H1 (cell line): ENCODE data around the gene TOP1. TPM values are rescaled to one million over a fixed set of nuclear protein-coding genes. Genes with fewer than 3 reads are reported as not detected.

Source experiments
- CTCF ChIA-PET: fragments of 300-600 bp; sonication (Branson Sonifier 250); formaldehyde crosslinking; loops from one replicate; lab custom pipeline; 2021; ENCODE audit not compliant: partially characterized antibody; lab: Charles Lee
- POLR2A ChIA-PET: fragments of 300-600 bp; sonication (Branson Sonifier 250); formaldehyde crosslinking; loops from one replicate; lab custom pipeline; 2021; ENCODE audit warnings: inconsistent platforms; ENCODE audit not compliant: partially characterized antibody; lab: Charles Lee
- DNase-seq, 2 experiments: peaks; one replicate each; pipeline versions ENCODE4 v3.0.0 to v3.0.0-alpha.2; 2010 to 2022; ENCODE audit warnings: low spot score in 2 of 2, low read depth in 1 of 2, mixed read lengths in 1 of 2
- FAIRE-seq: peaks from 2 replicates; lab custom pipeline; 2011; peaks lifted over from hg19 to GRCh38; lab: Jason Lieb, UNC
- H2AFZ ChIP-seq: 2 replicates; pipeline ENCODE4 v1.8.1; 2012; ENCODE audit warnings: low read length, inconsistent platforms
- H2AK5ac ChIP-seq: 2 replicates; pipeline ENCODE4 v1.6.1; 2013; ENCODE audit warnings: low read depth, low read length
- H2BK120ac ChIP-seq: replicated peaks from 2 replicates; pipeline ENCODE3; 2013; ENCODE audit warnings: low read depth, low read length, inconsistent platforms
- H2BK12ac ChIP-seq: 2 replicates; pipeline ENCODE4 v1.6.1; 2013; ENCODE audit warnings: low read depth, low read length
- H2BK15ac ChIP-seq: 2 replicates; pipeline ENCODE4 v1.6.1; 2013; ENCODE audit warnings: low read length
- H2BK20ac ChIP-seq: 2 replicates; pipeline ENCODE4 v1.6.1; 2013; ENCODE audit warnings: low read length
- H2BK5ac ChIP-seq: 2 replicates; pipeline ENCODE4 v1.6.1; 2013; ENCODE audit warnings: low read depth, low read length
- H3K14ac ChIP-seq: 2 replicates; pipeline ENCODE4 v1.6.1; 2013; ENCODE audit warnings: inconsistent platforms; ENCODE audit not compliant: insufficient read length
- H3K18ac ChIP-seq: 2 replicates; pipeline ENCODE4 v1.6.1; 2013; ENCODE audit warnings: low read length; ENCODE audit errors: extremely low read depth
- H3K23ac ChIP-seq: 2 replicates; pipeline ENCODE4 v1.6.1; 2013; ENCODE audit warnings: inconsistent platforms; ENCODE audit not compliant: insufficient read length
- H3K23me2 ChIP-seq: 2 replicates; pipeline ENCODE4 v1.6.1; 2013; ENCODE audit warnings: low read depth, low read length
- H3K27ac ChIP-seq: 2 replicates; pipeline ENCODE4 v1.6.1; 2011; ENCODE audit warnings: low read depth, low read length, inconsistent platforms
- H3K27me3 ChIP-seq, 4 experiments: replicated peaks in 1 of 4; 1 replicate in 1 of 4; 2 replicates in 3 of 4; pipeline versions ENCODE4 v1.6.1 to v1.8.1; 2011 to 2013; ENCODE audit warnings: low read length in 3 of 4, mild to moderate bottlenecking in 3 of 4, inconsistent platforms in 2 of 4, mixed read lengths in 2 of 4, moderate library complexity in 1 of 4; ENCODE audit not compliant: control insufficient read depth in 3 of 4, insufficient read depth in 3 of 4; ENCODE audit errors: extremely low read depth in 1 of 4
- H3K36me3 ChIP-seq, 4 experiments: 2 replicates each; pipeline versions ENCODE4 v1.6.1 to v1.8.1; 2011 to 2013; ENCODE audit warnings: mild to moderate bottlenecking in 4 of 4, low read length in 3 of 4, moderate library complexity in 2 of 4, control low read depth in 1 of 4, inconsistent platforms in 1 of 4; ENCODE audit not compliant: insufficient read depth in 4 of 4, control insufficient read depth in 2 of 4
- H3K4ac ChIP-seq: replicated peaks from 2 replicates; pipeline ENCODE3; 2013; ENCODE audit warnings: low read length, low read depth, mixed read lengths, inconsistent platforms; ENCODE audit not compliant: insufficient read length
- H3K4me1 ChIP-seq, 4 experiments: replicated peaks in 1 of 4; 1 replicate in 1 of 4; 2 replicates in 3 of 4; pipeline versions ENCODE4 v1.6.1 to v1.8.1; 2011 to 2013; ENCODE audit warnings: low read length in 3 of 4, inconsistent platforms in 2 of 4, mixed read lengths in 1 of 4; ENCODE audit not compliant: insufficient read depth in 4 of 4, control insufficient read depth in 3 of 4
- H3K4me2 ChIP-seq, 2 experiments: 2 replicates each; pipeline versions ENCODE4 v1.6.1 to v1.8.1; 2011 to 2013; ENCODE audit warnings: low read depth in 2 of 2, low read length in 2 of 2, control low read depth in 1 of 2, inconsistent platforms in 1 of 2, mild to moderate bottlenecking in 1 of 2; ENCODE audit not compliant: insufficient read depth in 1 of 2
- H3K4me3 ChIP-seq, 4 experiments: fragments of 200-600, 300-600 bp in 1 of 4; sonication (generic), shearing (Covaris generic), sonication (Bioruptor Twin) in 1 of 4; 2 replicates each; pipeline versions ENCODE4 v1.5.1 to v1.8.1; 2011 to 2016; ENCODE audit warnings: low read length in 4 of 4, low read depth in 3 of 4, control low read depth in 2 of 4, inconsistent platforms in 2 of 4, mild to moderate bottlenecking in 2 of 4, mixed read lengths in 1 of 4, moderate library complexity in 1 of 4; ENCODE audit not compliant: insufficient read depth in 2 of 4; ENCODE audit errors: extremely low read depth in 1 of 4
- H3K56ac ChIP-seq: replicated peaks from 2 replicates; pipeline ENCODE3; 2013; ENCODE audit warnings: low read depth, mild to moderate bottlenecking, mixed read lengths, low read length, inconsistent platforms; ENCODE audit not compliant: insufficient read length
- H3K79me1 ChIP-seq: 2 replicates; pipeline ENCODE4 v1.6.1; 2013; ENCODE audit warnings: low read depth, low read length, control low read depth
- H3K79me2 ChIP-seq, 2 experiments: 2 replicates each; pipeline versions ENCODE4 v1.6.1 to v1.8.1; 2012 to 2013; ENCODE audit warnings: low read length in 2 of 2, mild to moderate bottlenecking in 2 of 2, inconsistent platforms in 1 of 2; ENCODE audit not compliant: insufficient read depth in 2 of 2, control insufficient read depth in 1 of 2
- H3K9ac ChIP-seq, 4 experiments: replicated peaks in 1 of 4; 1 replicate in 1 of 4; 2 replicates in 3 of 4; pipeline versions ENCODE4 v1.6.1 to v1.8.1; 2011 to 2013; ENCODE audit warnings: low read depth in 3 of 4, low read length in 3 of 4, control low read depth in 2 of 4, mild to moderate bottlenecking in 2 of 4, moderate library complexity in 2 of 4, inconsistent platforms in 1 of 4; ENCODE audit errors: extremely low read depth in 1 of 4
- H3K9me3 ChIP-seq, 2 experiments: 2 replicates each; pipeline versions ENCODE4 v1.6.1 to v1.8.1; 2012 to 2013; ENCODE audit warnings: mild to moderate bottlenecking in 2 of 2, moderate library complexity in 2 of 2, control low read depth in 1 of 2, inconsistent platforms in 1 of 2, low read depth in 1 of 2, low read length in 1 of 2, mixed read lengths in 1 of 2; ENCODE audit not compliant: insufficient read depth in 2 of 2
- H4K20me1 ChIP-seq, 2 experiments: replicated peaks in 1 of 2; 2 replicates each; pipeline versions ENCODE3 to v1.8.1; 2011 to 2013; ENCODE audit warnings: inconsistent platforms in 2 of 2, low read length in 2 of 2, mild to moderate bottlenecking in 1 of 2; ENCODE audit not compliant: insufficient read depth in 2 of 2, control insufficient read depth in 1 of 2
- H4K5ac ChIP-seq: 2 replicates; pipeline ENCODE4 v1.6.1; 2013; ENCODE audit warnings: low read length, low read depth, mixed read lengths, inconsistent platforms; ENCODE audit not compliant: insufficient read length
- H4K8ac ChIP-seq: 2 replicates; pipeline ENCODE4 v1.8.0; 2013; ENCODE audit warnings: mild to moderate bottlenecking, moderate library complexity, low read length, inconsistent platforms; ENCODE audit not compliant: insufficient read depth; ENCODE audit errors: extremely low read depth
- H4K91ac ChIP-seq: replicated peaks from 2 replicates; pipeline ENCODE3; 2013; ENCODE audit warnings: low read length, mixed read lengths, inconsistent platforms; ENCODE audit not compliant: insufficient read length
- ATF3 ChIP-seq: IDR thresholded peaks from 2 replicates; pipeline ENCODE4 v1.6.1; 2011; ENCODE audit warnings: low read depth, mild to moderate bottlenecking, low read length; ENCODE audit not compliant: insufficient read depth
- BCL11A ChIP-seq, 2 experiments: IDR thresholded peaks; one replicate each; pipeline ENCODE4 v1.6.1; 2011; ENCODE audit warnings: low read depth in 2 of 2, low read length in 2 of 2, mild to moderate bottlenecking in 2 of 2
- KDM1A ChIP-seq: fragments of 200-600, 300-600 bp; sonication (generic); IDR thresholded peaks from 2 replicates; pipeline ENCODE4 v1.7.1; 2016; ENCODE audit warnings: mild to moderate bottlenecking, low read length, borderline replicate concordance
- RFX5 ChIP-seq: IDR thresholded peaks from 2 replicates; pipeline ENCODE4 v1.6.1; 2011; ENCODE audit warnings: low read depth, low read length, improper control_type of control experiment, borderline replicate concordance
- SAP30 ChIP-seq: fragments of 300-600 bp; sonication (generic); IDR thresholded peaks from 2 replicates; pipeline ENCODE4 v1.7.1; 2012; ENCODE audit warnings: low read length, moderate library complexity, mild to moderate bottlenecking, inconsistent platforms; ENCODE audit not compliant: insufficient read depth, insufficient replicate concordance
- TCF12 ChIP-seq: IDR thresholded peaks from 2 replicates; pipeline ENCODE4 v1.6.1; 2011; ENCODE audit warnings: low read depth, mild to moderate bottlenecking, low read length
- WGBS, 2 experiments: shearing (Covaris generic) in 1 of 2; methylation state at CpG; one replicate each; pipeline versions ENCODE4 v1.1.6 to v1.1.7; 2013 to 2015; ENCODE audit warnings: low lambda C conversion rate in 2 of 2, mixed read lengths in 2 of 2, inconsistent platforms in 1 of 2, low coverage in 1 of 2, missing lambda C conversion rate in 1 of 2; ENCODE audit not compliant: insufficient replicate concordance in 2 of 2, insufficient coverage in 1 of 2, insufficient read length in 1 of 2; ENCODE audit errors: extremely low coverage in 1 of 2, missing lambda C conversion rate in 1 of 2; 5-methylcytosine and 5-hydroxymethylcytosine counted together
- polyA plus RNA-seq, 7 experiments: library from polyadenylated mRNA; depleted of rRNA in 3 of 7; stranded (reverse) in 5 of 7; unstranded in 2 of 7; fragments of >200 nt in 5 of 7; fragments of 200-250 nt in 2 of 7; gene quantifications; 1 replicate in 5 of 7; 2 replicates in 1 of 7; 4 replicates in 1 of 7; pipeline versions ENCODE4 v1.2.1 to v1.2.3, GENCODE V29; 2011 to 2013; ENCODE audit warnings: missing spikeins in 2 of 7, mixed read lengths in 2 of 7
- total RNA-seq: library from RNA; stranded (reverse); fragmentation: NEBNext Ultra II Directional; extraction: Animal tissue kit (Norgen Biotek cat#: 25700); gene quantifications from 2 replicates; pipeline ENCODE4 v1.2.1, GENCODE V29; 2021

Gene TOP1
- total and polyA plus RNA-seq, 2 of the 8 experiments (the other 6 are each of a cell fraction or from before 2014, with no cell fraction given), result 7.4 to 108 TPM

DNA sequence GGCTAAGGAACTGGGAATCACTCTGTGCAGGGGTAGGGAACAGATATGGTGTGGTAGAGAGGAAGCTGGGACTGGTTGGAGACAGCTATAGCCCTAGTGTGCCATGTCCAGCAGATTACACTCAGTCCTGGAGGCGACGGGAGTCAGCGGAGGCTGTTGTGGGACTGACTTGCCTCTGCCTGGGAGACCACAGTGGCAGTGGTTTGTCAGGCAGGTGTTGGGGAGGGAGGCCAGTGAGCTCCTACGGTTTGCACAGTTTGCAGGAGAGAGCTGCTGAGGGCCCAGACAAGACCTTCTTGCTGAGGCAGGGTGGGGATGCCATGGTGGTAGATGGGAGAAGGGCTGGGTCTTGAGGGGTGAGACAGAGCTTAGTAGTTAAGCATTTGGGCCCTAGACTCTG lies 113.6 kb downstream of the TOP1 start:
- H2BK120ac ChIP-seq, result no peak overlapping the region
- no peak overlapping the region for H3K56ac ChIP-seq
- no peak overlapping the region for H3K4me2 ChIP-seq
- H4K20me1 ChIP-seq, result peaks cover 41 to 70% of the 10 kb centered on the region in 2 experiments
- no peak overlapping the region for H3K4me3 ChIP-seq
- peaks cover 6% of the 10 kb centered on the region; the same call in 1 of the 2 replicates for H3K23me2 ChIP-seq
- POLR2A ChIA-PET, result interaction anchor here (0.6 to 3.1 kb wide), 6 partner anchors 8 to 366 kb away, joined by 3 to 14 read pairs (median 7); no protein-coding TSS in a partner anchor
- peaks cover 14 to 40% (median 27%) of the 10 kb centered on the region in 4 experiments for H3K4me1 ChIP-seq
- H3K9me3 ChIP-seq, result no peaks in the 10 kb centered on the region
- H2AK5ac ChIP-seq, result no peak overlapping the region; the same call in 1 of the 2 replicates
- FAIRE-seq (no peak), DNase-seq (no peak)
- peaks cover 0 to 4% (median 0%) of the 10 kb centered on the region in 4 experiments; a peak in 1 of 8 replicates for H3K36me3 ChIP-seq
- H4K91ac ChIP-seq, result no peak overlapping the region
- no peak overlapping the region for H4K5ac ChIP-seq
- peaks cover 89 to 94% of the 10 kb centered on the region in 2 experiments for H3K79me2 ChIP-seq
- H2BK5ac ChIP-seq, result no peak overlapping the region
- no peak overlapping the region for H2BK15ac ChIP-seq
- H3K18ac ChIP-seq, result no peak overlapping the region
- CTCF ChIA-PET, result interaction anchor here (0.7 to 2.9 kb wide), 7 partner anchors 10 to 179 kb away, joined by 3 to 12 read pairs (median 4); no protein-coding TSS in a partner anchor
- H3K27me3 ChIP-seq, result no peaks in the 10 kb centered on the region
- H4K8ac ChIP-seq, result no peak overlapping the region
- 82% methylated on average over 4 of the region's 4 CpGs; no CpG with 5 or more reads in 1 of the 2 experiments for WGBS, 2 experiments
- H3K4ac ChIP-seq, result no peak overlapping the region
- H3K9ac ChIP-seq, result no peak overlapping the region
- no peak overlapping the region for H3K27ac ChIP-seq
- H2BK20ac ChIP-seq, result no peak overlapping the region
- no peak overlapping the region for H3K14ac ChIP-seq
- H3K79me1 ChIP-seq, result peaks cover 39% of the 10 kb centered on the region
- H3K23ac ChIP-seq, result no peak overlapping the region
- H2BK12ac ChIP-seq, result no peak overlapping the region
- no peak overlapping the region for H2AFZ ChIP-seq
- no peak for TF ChIP-seq RFX5
- TF ChIP-seq BCL11A (IDR thresholded peaks at IDR 0.05; ENCODE audit: low read depth in 2 of 2, low read length in 2 of 2), result no peak
- no peak for TF ChIP-seq SAP30
- no peak for TF ChIP-seq TCF12
- TF ChIP-seq KDM1A, result no peak
- TF ChIP-seq ATF3, result no peak
